Measurements from ENCODE around the gene JMJD1C.
"Not testable (repeated sequence)": the region's sequence is repeated elsewhere in the genome, so short reads cannot be mapped to it uniquely, and the experiment has no call there.

The JMJD1C gene

DNA sequence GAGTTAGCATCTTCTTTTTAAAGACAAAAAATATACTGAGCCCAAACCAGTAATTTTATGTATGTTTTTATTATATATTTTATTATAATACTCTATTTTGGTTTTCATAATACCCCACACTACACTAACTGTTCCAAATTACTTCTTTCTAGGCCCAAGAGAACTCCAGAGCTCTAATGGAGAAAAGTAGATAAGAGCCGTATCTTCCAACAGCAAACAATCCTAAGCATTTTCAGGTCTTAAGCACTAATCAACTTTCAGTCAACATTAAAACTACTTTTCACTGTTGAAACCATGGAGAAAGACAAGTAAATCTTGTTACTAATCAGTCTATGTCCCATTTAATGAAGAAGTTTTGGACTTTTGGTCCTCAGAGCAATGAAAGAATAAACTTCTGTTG lies 55.1 kb downstream of the JMJD1C start:
- no peak for DNase-seq (ENCODE audit: low read depth)

DNA sequence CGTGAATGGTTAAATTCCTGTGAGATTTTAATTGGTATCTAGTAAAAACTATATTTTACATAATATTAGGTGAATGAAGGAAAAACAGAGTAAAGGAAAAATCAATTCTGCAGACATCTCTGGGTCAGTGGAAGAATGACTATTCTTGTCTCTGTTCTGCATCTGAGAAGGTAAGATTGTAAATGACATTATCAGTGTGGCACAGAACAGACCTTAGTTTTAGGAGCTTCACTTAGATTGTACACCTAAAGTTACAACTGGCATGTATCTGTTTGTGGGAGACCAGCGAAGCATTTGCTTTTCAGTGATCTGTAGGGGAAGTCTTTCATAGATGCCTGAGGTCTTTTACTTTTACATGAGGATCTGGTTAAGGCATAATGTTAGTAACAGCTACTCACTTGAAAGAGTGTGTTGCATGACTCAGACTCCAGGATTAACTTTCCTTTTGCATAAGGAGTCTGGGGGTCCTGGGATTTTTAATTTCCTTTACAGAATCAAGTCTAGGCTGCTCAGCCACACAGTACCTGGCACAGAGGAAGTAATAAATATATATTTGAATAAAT lies 56.2 kb downstream of the JMJD1C start:
- DNase-seq (ENCODE audit: low read depth): no peak

DNA sequence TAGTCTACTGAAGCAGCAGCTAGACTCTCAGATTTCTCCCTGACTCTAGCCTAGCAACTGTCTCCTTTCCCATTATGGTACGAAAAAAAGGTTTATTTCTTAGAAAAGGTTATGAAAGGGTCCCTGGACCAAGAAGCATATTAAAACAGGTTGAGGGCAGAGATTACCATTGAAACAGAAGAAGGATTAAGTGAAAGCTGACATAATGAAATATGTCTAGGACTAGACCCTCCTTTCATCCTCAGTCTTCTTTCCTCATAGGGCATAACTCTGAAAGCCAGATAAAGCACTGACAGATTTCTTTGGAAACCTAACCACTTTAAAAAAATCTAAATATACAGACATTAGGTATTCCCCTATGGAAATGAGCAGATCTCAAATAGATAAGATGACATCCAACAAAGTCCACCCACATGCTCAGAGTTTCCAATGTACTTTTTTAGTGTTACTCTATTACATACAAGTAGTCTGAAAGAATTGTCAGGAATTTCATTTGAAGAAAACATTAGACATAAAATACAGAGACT lies 58.6 kb downstream of the JMJD1C start:
- no peak for DNase-seq (ENCODE audit: low read depth)

DNA sequence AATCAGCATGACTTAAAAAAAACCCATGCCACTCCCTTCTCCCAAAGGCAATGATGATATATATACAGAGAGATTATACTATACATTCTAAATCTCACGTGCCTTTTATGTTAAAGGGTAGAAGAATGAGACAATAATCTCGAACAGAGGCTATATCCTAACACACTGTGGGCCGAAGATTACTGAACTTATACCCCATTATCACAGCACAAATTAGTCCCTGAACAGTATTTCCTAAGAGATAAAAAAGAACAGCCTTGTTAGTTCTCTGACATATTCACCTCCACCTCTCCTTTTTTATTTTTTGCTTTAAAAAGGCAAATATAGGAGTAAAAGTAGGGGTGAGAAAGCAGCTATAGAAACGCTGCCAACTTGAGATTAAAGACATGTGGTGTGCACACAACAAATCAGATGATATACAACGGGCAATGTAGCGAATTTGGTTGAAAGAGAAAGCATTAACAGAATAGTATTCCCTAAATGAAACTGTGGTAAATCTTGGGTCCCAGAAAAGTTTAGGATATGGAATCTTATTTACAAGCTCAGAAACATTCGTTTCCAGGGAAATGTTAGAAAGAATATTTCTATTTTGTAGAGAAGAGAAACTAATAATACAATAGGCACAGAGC lies 69.5 kb downstream of the JMJD1C start:
- no peak for DNase-seq (ENCODE audit: low read depth)

DNA sequence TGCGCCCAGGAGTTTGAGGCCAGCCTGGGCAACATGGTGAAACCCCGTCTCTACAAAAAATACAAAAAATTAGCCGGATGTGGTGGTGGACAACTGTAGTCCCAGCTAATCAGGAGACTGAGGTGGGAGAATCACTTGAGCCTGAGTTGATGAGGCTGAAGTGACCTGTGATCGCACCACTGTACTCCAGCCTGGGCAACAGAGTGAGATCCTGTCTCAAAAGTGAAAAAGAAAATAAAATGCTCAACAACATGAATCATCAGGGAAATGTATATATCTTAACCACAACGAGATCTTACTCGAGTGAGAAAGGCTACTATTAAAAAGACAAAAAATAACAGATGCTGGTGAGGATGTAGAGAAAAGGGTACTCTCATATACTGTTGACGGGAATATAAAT lies 72.7 kb downstream of the JMJD1C start:
- DNase-seq (ENCODE audit: low read depth): no peak

DNA sequence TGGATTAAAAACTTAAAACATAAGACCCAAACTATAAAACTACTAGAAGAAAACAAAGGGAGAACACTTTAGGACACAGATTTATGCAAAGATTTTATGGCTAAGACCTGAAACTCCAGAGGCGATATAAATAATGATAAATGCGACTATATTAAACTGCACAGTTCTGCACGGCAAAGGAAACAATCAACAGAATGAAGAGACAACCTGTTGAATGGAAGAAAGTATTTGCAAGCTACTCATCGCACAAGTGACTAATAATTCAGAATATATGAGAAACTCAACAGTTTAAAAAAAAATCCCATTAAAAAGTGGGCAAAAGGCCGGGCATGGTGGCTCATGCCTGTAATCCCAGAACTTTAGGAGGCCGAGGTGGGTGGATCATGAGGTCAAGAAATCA lies 73.6 kb downstream of the JMJD1C start:
- no peak for DNase-seq (ENCODE audit: low read depth)

DNA sequence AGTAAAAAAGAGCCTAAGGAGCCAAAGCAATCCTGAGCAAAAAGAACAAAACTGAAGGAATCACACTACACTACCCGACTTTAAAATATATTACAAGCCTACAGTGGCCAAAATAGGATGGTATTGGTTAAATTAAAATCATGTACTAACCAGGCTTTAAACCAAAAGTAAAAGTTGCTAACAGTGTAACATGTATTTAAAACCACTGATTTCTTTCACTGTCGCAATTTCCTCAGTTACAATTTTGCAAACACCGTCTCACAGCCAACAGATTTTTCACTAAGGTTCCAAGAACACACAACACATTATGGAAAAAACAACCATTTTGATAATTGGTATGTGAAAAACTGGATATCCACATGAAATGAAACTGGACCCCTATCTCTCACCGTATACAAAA lies 74.0 kb downstream of the JMJD1C start:
- no peak for DNase-seq (ENCODE audit: low read depth)

DNA sequence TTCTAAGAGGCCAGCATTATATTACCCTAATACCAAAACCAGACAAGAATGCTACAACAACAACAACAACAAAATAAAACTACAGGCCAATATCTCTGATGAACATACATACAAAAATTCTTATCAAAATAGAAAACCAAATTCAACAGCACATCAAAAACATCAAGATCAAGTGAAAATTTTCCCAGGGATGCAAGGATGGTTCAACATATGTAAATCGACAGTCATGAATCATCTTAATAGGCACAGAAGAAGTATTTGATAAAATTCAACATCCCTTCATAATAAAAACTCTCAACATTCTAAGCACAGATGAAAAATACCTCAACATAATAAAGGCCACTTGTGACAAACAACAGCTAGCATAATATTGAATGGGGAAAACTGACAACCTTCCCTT lies 75.3 kb downstream of the JMJD1C start:
- DNase-seq (ENCODE audit: low read depth): no peak

DNA sequence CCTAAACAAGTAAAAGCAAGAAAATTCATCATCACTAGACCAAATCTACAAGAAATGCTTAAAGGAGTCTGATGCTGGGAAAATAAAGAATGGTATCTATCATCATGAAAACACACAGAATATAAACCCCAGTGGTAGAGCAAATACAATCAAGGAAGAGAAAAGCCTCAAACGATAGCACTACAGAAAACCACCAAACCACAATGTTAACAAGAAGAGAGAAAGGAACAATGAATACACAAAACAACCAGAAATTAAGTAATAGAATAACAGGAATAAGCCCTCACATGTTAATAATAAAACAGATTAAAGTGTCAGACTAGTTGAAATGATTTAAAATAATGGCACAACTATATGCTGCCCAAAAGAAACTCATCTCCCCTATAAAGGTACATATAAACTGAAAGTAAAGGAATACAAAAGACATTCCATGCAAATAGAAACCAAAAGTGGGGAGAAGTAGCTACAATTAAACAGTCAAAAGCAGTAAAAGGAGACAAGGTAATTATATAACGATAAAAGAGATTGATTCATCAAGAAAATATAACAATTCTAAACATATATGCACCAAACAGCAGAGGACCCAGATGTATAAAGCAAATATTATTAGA lies 77.3 kb downstream of the JMJD1C start:
- DNase-seq (ENCODE audit: low read depth): no peak

DNA sequence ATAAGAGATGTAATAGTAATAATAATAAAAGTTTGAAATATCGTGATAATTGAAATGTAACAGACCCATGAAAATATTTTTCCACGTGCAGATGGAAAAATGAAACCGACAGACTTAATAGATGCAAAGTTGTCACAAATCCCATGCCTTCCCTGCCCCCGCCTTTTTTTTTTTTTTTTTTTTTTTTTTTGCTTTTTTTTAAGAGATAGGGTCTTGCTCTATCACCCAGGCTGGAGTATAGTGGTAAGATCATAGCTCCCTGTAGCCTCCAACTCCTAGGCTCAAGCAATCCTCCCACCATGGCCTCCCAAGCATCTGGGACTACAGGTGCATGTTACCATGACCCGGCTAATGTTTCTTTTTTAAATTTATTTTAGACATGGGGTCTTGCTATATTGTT lies 80.5 kb downstream of the JMJD1C start:
- no peak for DNase-seq (ENCODE audit: low read depth)

DNA sequence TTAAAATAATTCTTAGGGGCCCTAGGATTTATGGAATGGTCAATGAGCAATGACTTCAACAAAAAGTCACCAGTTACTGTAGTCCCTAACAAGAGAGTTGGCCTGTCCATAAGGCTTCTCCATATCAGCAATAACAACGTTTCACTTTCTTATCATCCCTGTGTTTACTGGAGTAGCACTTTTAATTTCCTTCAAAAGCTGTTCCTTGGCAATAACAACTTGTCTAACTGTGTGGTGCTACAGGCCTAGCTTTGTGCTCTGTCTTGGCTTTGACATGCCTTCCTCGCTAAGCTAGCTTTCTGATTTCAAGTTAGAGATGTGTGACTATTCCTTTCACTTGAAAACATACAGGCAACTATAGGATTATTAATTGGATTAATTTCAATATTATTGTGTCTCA lies 81.1 kb downstream of the JMJD1C start:
- no peak for DNase-seq (ENCODE audit: low read depth)

DNA sequence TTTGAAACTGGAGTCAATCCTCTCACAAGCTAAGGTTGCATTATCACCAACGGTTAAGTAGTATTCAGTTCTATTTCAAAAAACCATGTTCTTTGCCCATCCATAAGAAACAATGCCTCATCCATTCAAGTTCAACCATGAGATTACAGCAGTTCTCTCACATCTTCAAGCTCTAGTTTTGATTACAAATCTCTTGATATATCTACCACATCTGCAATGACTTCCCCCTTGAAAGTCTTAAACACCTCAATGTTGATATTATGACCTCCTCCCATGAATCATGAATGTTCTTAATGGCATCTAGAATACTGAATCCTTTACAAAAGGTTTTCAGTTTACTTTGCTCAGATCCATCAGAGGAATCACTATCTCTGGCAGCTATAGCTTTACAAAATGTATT lies 81.8 kb downstream of the JMJD1C start:
- no peak for DNase-seq (ENCODE audit: low read depth)

DNA sequence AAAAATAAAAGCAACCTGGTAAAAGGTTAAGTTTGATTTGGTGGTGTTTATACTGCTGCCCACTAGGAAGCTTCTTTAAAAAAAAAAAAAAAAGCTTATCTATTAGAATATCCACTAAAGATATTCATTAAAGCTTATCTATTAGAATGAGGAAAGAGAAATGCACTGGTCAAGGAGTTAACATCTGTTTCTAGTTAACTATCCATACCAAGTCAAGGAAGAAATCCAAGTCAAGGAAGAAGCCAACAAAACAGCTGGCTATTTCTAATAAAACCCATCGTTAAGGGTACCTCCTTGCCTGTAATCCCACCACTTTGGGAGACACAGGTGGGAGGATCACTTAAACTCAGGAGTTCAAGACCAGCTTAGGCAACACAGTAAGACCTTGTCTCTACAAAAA lies 82.6 kb downstream of the JMJD1C start:
- DNase-seq (ENCODE audit: low read depth): no peak

DNA sequence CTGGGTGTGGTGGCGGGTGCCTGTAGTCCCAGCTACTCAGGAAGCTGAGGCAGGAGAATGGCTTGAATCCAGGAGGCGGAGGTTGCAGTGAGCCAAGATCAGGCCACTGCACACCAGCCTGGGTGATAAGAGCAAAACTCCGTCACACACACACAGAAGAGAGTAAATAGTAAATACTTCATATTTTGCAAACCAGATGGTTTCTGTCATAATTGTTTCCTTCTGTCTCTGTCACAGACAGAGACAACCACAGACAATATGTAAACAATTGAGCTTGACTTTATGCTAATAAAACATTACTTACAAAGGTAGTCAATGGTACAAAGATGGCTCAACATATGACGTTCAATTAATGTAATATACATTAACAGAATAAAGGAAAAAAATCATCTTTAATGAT lies 83.7 kb downstream of the JMJD1C start:
- DNase-seq (ENCODE audit: low read depth): no peak

DNA sequence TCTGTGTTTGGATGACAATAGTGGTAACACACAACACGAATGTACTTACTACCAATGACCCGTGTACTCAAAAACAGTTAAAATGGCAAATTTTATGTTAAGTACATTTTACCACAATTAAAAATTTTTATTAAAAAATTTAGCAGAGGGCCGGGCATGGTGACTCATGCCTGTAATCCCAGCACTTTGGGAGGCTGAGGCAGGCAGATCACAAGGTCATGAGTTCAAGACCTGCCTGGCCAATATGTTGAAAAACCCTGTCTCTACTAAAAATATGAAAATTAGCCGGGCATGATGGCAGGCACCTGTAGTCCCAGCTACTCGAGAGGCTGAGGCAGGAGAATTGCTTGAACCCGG lies 88.5 kb downstream of the JMJD1C start:
- DNase-seq (ENCODE audit: low read depth): not testable (repeated sequence)

DNA sequence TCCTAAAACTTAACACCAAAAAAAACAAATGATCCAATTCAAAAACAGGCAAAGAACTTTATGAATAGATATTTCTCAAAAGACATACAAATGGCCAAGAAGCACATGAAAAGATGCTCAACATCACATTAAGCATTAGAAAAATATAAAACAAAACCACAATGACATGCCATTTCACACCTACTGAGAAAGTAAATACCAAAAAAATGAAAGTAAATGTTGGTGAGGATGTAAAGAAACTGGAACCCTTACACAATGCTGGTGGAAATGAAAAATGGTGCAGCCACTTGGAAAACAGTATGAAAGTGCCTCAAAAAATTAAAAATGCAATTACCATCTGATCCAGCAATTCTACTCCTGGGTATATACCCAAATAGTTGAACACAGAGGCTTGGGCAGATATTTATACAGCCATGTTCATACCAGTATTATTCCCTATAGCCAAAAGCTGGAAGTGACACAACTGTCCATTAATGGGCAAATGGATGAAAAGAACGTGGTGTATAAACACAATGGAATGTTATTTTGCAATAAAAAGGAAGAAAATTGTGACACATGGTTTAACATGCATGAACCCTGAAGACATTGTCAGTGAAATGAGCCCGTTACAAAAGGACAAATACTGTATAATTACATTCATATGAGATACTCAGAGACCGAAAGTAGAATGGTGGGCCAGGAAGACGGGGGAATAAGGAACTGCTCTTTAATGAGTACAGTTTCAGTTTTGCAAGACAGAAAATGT lies 89.0 kb downstream of the JMJD1C start:
- no peak for DNase-seq (ENCODE audit: low read depth)

DNA sequence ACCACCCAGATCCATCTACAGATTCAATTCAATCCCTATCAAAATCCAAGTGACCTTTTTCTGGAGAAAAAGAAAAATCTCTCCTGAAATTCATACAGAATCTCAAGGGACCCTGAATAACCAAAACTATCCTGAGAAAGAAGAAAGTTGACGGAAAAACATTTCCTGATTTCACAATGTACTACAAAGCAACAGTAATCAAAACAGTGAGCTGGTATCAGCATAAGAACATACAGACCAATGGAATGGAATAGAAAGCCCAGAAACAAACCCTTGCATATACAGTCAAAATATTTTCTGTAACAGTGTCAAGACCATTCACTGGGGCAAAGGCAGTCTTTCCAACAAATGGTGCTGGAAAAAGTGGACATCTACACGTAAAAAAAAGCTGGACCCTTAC lies 89.9 kb downstream of the JMJD1C start:
- no peak for DNase-seq (ENCODE audit: low read depth)

DNA sequence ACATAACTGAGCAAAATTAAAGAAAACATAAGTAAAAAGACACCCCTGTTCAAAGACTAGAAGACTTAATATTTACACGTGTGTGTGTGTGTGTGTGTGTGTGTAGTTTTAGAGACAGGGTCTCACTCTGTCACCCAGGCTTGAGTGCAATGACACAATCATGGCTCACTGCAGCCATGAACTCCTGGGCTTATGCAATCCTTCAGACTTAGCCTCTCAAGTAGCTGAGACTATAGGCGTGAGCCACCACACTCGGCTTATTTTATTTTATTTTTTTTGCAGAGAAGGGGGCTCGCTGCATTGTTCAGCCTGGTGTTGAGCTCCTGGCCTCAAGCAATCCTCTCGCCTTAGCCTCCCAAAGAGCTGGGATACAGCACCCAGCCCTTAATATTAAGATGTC lies 90.3 kb downstream of the JMJD1C start:
- no peak for DNase-seq (ENCODE audit: low read depth)

DNA sequence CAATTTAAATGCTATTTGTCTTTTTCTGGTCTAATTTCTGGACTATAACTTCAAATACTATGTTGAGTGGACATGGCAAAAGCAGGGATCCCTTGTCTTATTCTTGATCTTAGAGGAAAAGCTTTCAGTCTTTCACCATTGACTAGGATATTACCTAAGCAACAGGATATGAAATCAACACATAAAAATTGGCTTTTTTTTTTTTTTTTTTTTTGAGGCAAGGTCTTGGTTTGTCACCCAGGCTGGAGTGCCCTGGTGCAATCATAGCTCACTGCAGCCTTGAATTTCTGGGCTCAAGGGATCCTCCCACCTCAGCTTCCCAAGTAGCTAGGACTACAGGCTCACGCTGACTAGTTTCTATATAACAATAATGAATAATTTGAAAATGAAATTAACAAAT lies 90.8 kb downstream of the JMJD1C start:
- no peak for DNase-seq (ENCODE audit: low read depth)

DNA sequence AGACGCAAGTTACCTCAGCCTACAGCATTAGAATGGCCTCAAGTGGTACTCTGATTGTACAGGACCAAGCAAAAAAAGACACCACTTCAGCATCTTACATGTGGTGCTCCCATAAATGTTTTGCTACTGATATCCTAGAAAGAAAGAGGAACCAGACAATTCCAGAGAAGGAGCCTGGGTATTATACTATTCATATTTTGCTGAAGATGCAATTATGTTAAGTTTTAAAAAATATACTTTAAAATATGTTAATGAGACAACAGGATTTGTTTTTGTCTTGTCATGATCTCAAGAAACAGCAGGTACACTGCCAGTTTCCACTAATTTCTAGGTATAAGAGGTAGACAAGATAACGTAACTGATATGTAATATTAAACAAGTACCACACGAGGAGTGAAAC lies 92.6 kb downstream of the JMJD1C start:
- no peak for DNase-seq (ENCODE audit: low read depth)

DNA sequence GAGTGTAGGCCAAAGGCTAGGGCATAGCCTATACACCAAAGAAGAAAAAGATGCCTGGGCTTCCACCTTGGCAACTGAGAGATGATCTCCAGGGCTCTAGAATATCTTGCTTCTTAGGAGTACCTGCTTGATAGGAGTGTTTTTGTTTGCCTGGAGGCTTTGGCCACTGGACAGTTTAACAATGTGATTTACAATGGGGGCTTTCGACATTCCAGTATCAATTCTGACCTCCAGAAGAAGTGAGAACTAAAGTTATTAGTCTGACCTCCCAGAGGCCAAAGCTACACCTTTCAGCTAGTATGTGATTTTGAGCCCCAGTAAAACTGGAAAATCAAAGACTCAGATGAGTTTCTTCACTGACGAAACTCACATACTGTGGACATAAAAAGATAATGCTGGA lies 96.1 kb downstream of the JMJD1C start:
- no peak for DNase-seq (ENCODE audit: low read depth)

DNA sequence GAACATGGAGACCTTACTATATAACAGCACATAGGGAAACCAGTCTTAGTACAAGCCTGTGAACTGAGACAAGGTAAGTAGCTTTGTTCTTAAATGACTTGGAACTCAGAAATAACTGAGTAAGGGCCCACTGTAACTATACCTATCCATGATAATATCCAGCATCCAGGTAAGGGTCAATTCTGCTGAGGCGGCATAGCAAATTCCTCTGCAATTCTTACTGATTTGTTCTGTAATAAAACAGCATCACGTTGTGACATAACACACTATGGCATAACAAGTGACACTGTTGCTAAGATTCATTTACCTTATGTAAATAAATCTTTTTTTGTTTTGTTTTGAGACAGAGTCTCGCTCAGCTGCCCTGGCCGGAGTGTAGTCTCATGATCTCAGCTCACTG lies 97.4 kb downstream of the JMJD1C start:
- no peak for DNase-seq (ENCODE audit: low read depth)

DNA sequence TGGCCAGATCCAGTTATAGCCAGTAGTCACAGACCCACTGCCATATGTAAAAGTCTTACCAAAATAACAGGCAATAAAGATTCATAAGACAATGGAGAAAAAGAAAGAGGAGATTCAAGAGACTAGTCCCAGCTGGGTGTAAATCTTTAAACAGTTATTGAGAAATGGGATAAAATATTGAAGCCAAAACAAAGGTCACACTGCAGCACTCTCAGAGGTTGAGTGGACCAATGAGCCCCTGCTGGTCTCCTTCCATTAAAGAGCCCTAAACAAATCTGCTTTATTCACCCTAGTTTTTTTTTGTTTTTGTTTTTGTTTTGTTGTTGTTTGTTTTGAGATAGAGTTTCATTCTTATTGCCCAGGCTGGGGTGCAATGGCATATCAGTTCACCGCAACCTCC lies 98.8 kb downstream of the JMJD1C start:
- no peak for DNase-seq (ENCODE audit: low read depth)
